HG03342 (cell line): Measurements from ENCODE around the gene DNMT3L.
"Not testable (repeated sequence)": the region's sequence is repeated elsewhere in the genome, so short reads cannot be mapped to it uniquely, and the experiment has no call there.

Experiments used
- ATAC-seq: cut with Tn5 transposase; IDR thresholded peaks from one replicate; pipeline ENCODE4 v1.9.1; 2021; ENCODE audit warnings: mild to moderate bottlenecking, moderate library complexity; ENCODE audit not compliant: unreplicated experiment

Gene DNMT3L

GRCh38 chr21:44295163-44295573 lies 33.5 kb upstream of the DNMT3L start:
- ATAC-seq = no peak

- no peak for ATAC-seq
Observed at GRCh38 chr21:44294391-44295162, 32.9 kb upstream of the DNMT3L start.

GRCh38 chr21:44293551-44294231 lies 32.0 kb upstream of the DNMT3L start:
- ATAC-seq = no peak

- no peak for ATAC-seq
Observed at GRCh38 chr21:44292812-44293195, 31.1 kb upstream of the DNMT3L start.

GRCh38 chr21:44291936-44292811 lies 30.5 kb upstream of the DNMT3L start:
- no peak for ATAC-seq

GRCh38 chr21:44291078-44291935 lies 29.6 kb upstream of the DNMT3L start:
- no peak for ATAC-seq

- no peak for ATAC-seq
Observed at GRCh38 chr21:44290327-44291077, 28.8 kb upstream of the DNMT3L start.

GRCh38 chr21:44289381-44290010 lies 27.8 kb upstream of the DNMT3L start:
- ATAC-seq = no peak

GRCh38 chr21:44288251-44289110 lies 26.8 kb upstream of the DNMT3L start:
- no peak for ATAC-seq

GRCh38 chr21:44286716-44287632 lies 25.3 kb upstream of the DNMT3L start:
- ATAC-seq = no peak

- ATAC-seq = no peak
Observed at GRCh38 chr21:44286086-44286715, 24.5 kb upstream of the DNMT3L start.

GRCh38 chr21:44285138-44285992 lies 23.7 kb upstream of the DNMT3L start, which contains the start of gene AIRE:
Gene AIRE (plus strand): TSS chr21:44285876. CDS start chr21:44286007, 131 bp downstream.
- ATAC-seq = no peak

GRCh38 chr21:44283948-44284347 lies 22.3 kb upstream of the DNMT3L start:
- ATAC-seq = no peak

- not testable (repeated sequence) for ATAC-seq
Observed at GRCh38 chr21:44283211-44283785, 21.6 kb upstream of the DNMT3L start.

- ATAC-seq = no peak
Observed at GRCh38 chr21:44282370-44282769, 20.7 kb upstream of the DNMT3L start.
